HK-2 (cell line): ENCODE data around the gene ERBB4.
"Not testable (repeated sequence)": the region's sequence is repeated elsewhere in the genome, so short reads cannot be mapped to it uniquely, and the experiment has no call there.

Experiments used
- DNase-seq: peaks from one replicate; pipeline ENCODE4 v3.0.0-alpha.2; 2018; ENCODE audit not compliant: unreplicated experiment

ERBB4 gene

GRCh38 chr2:211611061-211611518 is 927.5 kb downstream of the ERBB4 start:
- DNase-seq = no peak

GRCh38 chr2:211609127-211609526 is 929.5 kb downstream of the ERBB4 start:
- no peak for DNase-seq

DNA sequence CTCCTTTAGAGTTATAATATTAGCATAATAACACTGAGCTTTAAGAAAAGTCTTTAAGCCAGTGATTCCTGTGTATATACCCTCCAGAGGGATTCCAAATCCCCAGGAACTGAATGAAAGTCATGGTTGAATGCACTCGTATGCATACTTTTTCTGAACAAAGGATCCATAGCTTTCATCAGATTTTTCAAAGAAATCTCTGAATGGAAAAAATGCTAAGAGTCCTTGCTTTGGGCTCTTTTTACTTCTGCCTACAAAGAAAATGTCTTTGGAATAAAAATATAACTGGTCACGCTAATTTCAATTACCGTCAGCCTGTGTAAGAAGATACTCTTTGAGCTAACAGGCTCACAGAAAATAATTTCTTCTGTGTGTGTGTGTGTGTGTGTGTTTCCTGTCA is 939.5 kb downstream of the ERBB4 start:
- DNase-seq = no peak

DNA sequence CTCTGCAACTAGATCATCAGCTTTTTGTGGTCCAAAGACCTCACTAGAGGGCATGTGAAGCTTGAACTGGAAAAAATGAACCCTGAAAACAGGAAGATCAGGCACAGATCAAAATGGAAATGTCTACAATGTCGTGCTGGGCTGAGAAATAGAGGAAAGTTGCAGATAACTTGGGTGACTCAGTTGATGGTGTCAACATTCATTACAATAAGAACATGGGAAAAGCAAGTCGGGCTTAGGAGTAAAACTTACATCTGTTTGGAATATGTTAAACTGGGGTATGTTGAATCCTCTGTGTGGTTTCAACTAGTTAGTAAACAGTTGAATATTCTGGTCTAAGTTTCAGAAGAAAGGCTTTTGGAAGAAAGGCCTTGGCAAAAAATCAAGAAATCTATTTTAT is 940.4 kb downstream of the ERBB4 start:
- no peak for DNase-seq

DNA sequence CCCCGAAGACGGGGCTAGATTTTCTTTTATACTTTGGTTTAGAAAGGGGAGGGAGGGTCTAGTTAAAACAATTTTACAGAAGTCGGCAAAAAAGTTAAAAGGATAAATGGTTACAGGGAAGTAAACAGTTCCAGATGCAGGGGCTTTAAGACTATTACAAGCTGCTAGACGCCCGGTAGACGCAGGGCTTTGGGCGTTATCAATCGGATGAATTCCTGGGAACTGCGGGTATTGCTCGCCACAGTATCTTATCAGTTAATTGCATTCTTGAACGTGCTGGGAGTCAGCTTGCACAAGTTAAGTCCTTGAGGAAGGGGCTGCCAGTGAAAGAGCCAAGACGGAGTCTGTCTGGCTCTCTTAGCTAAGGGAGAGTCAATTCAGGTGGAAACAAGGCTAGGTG is 946.6 kb downstream of the ERBB4 start:
- not testable (repeated sequence) for DNase-seq

DNA sequence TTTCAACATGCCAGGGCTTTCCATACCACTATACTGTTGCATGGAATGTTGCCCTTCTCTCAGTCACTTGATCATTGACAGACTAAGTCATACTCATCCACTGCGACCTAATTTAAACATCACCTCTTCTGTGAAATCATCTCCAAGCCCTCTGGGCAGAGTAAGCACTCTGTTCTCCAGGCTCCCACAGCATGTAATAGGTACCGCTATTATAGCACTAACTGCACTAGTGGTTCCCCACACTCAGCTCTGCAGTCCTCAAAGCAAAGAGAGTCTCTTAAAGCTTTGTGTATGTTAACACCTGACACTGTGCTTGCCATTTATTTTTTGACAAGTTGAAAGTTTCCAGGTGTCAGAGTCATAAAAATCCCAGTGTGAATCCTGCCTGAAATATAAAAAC is 947.2 kb downstream of the ERBB4 start:
- DNase-seq = no peak

DNA sequence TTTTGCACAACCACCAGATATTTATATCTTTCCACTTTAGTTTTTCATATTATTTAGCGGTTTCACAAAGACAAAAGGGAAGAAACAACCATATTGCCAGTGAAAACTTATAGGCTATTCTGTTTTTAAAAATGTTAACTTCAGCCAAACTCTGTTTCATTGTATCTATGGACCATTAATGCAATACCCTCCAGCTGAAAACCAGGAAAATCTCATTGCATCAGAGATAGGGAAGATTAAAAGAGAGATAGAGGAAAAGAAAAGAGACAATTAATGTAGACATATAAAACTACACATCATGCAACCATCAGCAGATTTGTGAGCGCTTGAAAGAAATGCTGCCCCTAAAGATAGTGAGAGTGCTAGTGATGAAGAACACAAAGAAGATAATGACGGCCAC is 970.2 kb downstream of the ERBB4 start:
- no peak for DNase-seq

DNA sequence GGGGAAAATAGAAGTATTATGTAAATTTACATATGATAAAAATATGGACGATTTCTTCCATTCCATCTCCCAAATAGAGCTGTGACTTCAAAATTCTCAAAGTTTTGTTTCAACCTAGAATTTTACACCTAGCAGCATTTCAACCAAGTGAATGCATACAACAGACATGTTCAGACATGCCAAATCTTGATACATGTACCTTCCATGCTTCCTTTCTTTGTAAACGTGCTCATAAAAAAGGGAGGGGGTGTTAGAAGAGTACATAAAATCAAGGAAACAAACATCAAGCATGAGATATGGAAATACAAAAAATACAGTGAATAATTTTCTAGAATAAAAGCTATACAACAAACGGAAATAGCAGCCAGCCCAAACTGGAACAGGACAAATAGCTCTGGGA is 974.2 kb downstream of the ERBB4 start:
- DNase-seq = no peak

GRCh38 chr2:211545582-211545981 is 993.0 kb downstream of the ERBB4 start:
- DNase-seq = no peak

DNA sequence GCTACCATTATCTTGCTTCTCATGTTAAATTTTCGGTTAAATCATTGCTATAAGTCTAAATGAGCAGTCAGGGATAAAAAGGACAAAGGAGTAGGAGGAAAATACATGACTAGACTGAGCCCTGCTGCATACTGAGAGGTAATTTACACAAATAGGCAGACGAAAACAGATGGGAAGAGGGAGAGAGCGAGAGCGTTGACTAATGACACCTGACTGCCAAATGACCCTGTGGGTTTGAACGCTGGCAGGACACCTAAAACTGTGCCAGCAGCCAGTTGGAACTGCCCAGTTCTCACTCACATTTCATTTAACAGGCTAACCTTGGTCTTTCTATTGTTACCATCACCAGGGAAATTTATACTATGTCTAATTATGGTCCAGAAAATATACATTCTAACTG is 1004.0 kb downstream of the ERBB4 start:
- DNase-seq = no peak

DNA sequence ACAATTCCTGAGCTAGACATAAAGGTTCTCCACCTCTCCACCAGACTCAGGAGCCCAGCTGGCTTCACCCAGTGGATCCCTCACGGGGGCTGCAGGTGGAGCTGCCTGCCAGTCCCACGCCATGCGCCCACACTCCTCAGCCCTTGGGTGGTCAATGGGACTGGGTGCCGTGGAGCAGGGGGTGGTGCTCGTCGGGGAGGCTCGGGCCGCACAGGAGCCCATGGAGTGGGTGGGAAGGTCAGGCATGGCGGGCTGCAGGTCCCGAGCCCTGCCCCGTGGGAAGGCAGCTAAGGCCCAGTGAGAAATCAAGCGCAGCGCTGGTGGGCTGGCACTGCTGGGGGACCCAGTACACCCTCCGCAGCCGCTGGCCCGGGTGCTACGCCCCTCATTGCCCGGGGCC is 1014.4 kb downstream of the ERBB4 start:
- not testable (repeated sequence) for DNase-seq

DNA sequence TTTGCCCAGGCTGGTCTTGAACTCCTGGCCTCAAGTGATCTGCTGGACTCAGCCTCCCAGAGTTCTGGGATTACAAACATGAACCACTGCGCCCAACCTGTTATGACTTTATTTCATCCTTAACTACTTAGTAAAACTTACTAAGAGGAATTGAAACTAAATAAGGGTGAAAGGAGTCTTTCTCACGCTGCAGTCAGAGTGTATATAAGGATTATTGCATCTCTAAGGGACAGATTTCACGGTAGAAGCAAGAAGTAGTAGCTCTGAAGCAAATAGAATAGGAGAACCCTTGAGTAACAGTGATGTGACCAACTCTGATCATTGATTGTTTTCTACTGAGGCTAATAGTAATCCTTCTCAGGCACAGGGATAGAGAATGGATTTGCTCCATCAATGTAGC is 1022.1 kb downstream of the ERBB4 start:
- no peak for DNase-seq

- no peak for DNase-seq
Observed at GRCh38 chr2:211514049-211514448, 1024.6 kb downstream of the ERBB4 start.

DNA sequence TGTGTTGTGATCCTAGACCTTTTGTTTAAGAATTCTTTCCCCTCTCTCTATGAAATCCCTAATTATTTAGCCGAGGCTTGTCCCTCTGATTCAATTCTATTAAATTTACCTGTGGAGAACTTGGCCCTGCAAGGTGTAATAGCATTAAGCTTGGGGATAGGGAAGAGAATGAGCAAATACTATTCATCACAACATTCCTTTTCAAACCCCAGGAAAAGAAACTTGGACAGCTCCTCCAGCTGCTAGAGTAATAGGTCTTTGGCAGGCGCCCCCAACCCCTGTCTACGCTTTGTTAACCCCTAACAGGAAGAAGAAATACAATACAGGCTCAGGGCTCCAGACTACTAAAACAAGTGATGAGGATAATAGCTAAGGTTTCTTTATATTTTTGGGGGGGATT is 1025.2 kb downstream of the ERBB4 start:
- DNase-seq = no peak

DNA sequence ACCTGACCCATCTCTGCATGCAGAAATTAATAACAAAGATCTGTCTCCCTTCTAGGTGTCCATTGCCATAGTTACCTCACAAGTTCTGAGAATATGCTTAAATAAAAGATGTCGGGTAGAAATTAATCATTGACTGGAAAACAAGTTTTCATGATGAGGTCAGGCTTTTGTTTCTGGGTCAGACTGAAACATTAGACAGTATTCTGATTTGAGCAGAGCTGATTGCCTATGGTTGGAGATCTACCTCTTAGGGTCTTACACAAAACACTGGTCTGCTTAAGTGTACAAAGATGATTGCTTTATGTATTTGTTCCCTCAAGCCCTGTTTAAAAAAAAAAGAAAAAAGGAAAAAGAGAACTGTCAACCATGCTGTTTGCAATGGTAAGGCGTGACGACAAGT is 1025.8 kb downstream of the ERBB4 start:
- no peak for DNase-seq

DNA sequence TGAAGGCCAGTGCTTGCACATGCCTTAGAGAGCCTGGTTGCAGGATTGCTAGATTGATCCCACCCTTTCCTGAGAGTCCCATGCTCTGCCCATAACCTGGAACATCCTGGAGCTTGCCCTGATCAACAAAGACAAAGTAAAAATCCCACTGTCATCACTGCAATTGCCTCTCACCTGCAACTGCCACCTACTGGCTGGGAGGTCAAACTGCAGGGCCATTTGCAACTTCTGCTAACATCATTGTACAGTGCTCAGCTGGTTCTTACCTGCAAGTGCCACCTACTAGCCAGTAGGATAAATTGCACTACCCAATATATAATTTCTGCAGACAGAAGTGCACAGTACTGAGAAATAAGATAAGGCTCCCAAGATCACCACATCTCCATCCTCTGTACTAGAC is 1034.7 kb downstream of the ERBB4 start:
- no peak for DNase-seq

- DNase-seq = no peak
Observed at GRCh38 chr2:211503198-211503597, 1035.4 kb downstream of the ERBB4 start.

GRCh38 chr2:211498551-211499205 is 1039.9 kb downstream of the ERBB4 start:
- no peak for DNase-seq

- DNase-seq = no peak
Observed at GRCh38 chr2:211495339-211495738, 1043.3 kb downstream of the ERBB4 start.

DNA sequence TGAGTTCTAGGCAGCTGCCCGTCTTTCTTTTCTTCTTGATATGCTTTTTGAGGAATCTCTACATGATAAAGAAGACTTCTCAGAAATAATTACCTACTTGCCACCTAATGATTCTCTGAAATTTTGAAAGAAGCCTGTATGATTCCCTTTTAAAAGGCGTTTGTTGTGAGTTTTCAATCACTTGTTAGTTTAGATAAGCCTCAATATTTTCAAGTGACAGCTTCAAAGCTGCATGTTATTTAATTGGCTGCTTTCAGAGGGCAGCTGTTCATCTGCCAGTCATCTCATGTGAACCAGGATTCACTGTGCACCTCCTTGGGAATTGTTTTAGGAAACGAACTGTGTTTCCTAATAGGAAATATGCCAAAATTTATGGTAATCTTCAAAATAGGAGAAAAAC is 1044.1 kb downstream of the ERBB4 start:
- no peak for DNase-seq

DNA sequence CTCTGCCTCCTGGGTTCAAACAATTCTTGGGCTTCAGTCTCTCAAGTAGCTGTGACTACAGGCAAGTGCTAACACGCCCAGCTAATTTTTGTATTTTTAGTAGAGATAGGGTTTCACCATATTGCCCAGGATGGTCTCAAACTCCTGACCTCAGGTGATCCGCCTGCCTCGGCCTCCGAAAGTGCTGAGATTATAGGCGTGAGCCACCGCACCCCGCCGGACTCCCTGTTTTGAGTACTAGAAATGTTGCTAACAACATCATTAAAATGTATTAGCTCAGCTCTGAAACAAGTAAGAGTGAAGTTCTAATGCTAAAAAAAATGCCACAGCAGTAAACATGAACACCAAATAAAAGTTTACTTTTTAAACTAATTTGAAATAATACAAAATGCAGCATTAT is 1044.5 kb downstream of the ERBB4 start:
- DNase-seq = no peak

DNA sequence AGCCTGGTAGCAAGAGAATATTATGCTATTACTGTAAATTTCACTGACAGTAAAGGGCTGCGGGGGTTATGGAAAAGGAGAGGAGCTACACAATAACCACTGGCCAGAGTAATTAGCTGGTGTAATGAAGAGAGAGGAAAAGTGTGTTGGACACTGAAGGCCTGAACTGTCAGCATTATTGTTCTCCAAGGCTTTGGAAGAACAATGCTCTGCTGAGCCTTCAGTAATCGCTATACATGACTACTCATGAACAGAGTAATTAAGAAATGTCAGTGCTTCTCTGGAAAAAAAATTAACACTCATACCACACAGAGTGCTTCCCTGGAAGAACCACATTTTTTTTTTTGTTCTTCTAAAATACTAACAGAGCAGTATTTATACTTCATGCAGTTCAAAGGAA is 1050.9 kb downstream of the ERBB4 start:
- no peak for DNase-seq

GRCh38 chr2:211479536-211480150 is 1059.0 kb downstream of the ERBB4 start:
- DNase-seq = no peak
